ENCODE results near the gene GPHN.

GPHN gene

DNA sequence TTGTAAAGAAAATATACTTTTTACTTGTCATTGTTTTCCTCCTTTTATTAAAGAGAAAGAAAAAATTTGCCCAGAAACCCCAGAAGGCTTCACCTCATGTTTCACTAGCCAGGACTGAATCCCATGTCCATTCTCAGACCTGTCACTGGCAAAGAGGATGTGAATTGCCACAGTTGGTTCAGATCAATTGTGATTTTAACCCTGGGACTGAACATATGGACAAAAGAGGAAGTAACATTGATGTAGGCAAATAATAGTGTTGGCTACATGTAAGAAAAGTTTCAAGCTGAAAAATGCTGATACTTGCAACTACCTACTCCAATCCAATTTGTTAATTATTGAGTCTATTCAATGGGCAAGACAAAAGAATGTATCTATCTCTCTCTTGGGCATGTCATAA is 30.4 kb upstream of the GPHN start:
- H3K36me3 ChIP-seq (ENCODE audit: insufficient read depth, low read length): no peaks in the 10 kb centered on the region
- no peak for DNase-seq (ENCODE audit: low read depth, low spot score)
- no peak overlapping the region for H3K27ac ChIP-seq
- H3K9ac ChIP-seq (ENCODE audit: insufficient read length): no peak overlapping the region
- TF ChIP-seq EZH2 (IDR thresholded peaks at IDR 0.05): no peak
- TF ChIP-seq POLR2AphosphoS5 (IDR thresholded peaks at IDR 0.05; ENCODE audit: borderline replicate concordance, low read depth, low read length): no peak
- no peak for TF ChIP-seq FOXP2 (optimal IDR thresholded peaks at IDR 0.05; ENCODE audit: control extremely low read depth, extremely low read length, insufficient read depth)
- H3K9me3 ChIP-seq (ENCODE audit: low read depth, low read length): no peaks in the 10 kb centered on the region
- H3K4me3 ChIP-seq: no peak overlapping the region

DNA sequence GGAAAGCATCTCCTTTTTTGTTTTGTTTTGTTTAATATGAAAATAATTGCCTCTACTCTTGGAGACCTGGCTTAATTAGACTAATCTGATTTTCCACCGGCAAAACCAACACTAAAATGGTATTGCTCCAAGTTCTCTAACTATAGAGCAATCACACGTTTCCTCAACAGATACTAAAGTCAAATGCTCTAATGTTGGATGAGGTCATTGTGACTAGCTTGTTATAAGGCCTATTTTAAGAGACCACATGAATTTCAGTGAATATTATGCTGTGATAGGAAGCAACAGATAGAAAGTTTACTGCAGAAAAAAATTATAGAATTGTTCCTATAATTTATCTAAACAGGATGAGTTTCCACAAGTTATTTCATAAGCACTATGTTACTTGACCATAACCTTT is 25.1 kb upstream of the GPHN start:
- TF ChIP-seq EZH2 (IDR thresholded peaks at IDR 0.05): no peak
- no peak for TF ChIP-seq FOXP2 (optimal IDR thresholded peaks at IDR 0.05; ENCODE audit: control extremely low read depth, extremely low read length, insufficient read depth)
- TF ChIP-seq POLR2AphosphoS5 (IDR thresholded peaks at IDR 0.05; ENCODE audit: borderline replicate concordance, low read depth, low read length): no peak
- no peak for DNase-seq (ENCODE audit: low read depth, low spot score)
- Histone ChIP-seq H3K9ac (ENCODE audit: insufficient read length) (no peak overlapping the region), H3K27ac (no peak overlapping the region), H3K9me3 (ENCODE audit: low read depth, low read length) (no peaks in the 10 kb centered on the region), H3K36me3 (ENCODE audit: insufficient read depth, low read length) (no peaks in the 10 kb centered on the region), H3K4me3 (no peak overlapping the region)

GRCh38 chr14:66483322-66483721 is 24.6 kb upstream of the GPHN start:
- Histone ChIP-seq H3K4me3 (no peak overlapping the region), H3K27ac (no peak overlapping the region), H3K9ac (ENCODE audit: insufficient read length) (no peak overlapping the region), H3K36me3 (ENCODE audit: insufficient read depth, low read length) (no peaks in the 10 kb centered on the region), H3K9me3 (ENCODE audit: low read depth, low read length) (no peaks in the 10 kb centered on the region)
- DNase-seq (ENCODE audit: low read depth, low spot score): no peak
- TF ChIP-seq EZH2 (IDR thresholded peaks at IDR 0.05) (no peak), POLR2AphosphoS5 (IDR thresholded peaks at IDR 0.05; ENCODE audit: borderline replicate concordance, low read depth, low read length) (no peak), FOXP2 (optimal IDR thresholded peaks at IDR 0.05; ENCODE audit: control extremely low read depth, extremely low read length, insufficient read depth) (no peak)

DNA sequence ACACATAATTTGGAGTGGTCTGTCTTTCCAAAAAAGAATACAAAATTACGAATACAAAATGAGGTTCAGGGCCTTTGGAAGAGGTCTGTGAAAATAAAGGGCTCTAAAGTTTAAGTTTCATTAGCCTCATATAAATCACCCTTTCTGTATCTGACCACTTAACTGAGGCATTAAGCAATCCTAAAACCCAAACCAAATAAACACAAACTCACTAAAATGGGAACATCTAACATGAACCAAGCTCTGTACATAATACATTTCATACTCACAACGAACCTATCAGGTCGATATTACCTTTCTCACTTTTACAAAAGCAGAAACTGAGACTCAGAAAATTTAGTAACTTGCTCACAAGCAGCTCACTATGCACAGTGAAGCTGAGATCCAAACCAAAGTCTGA is 22.9 kb upstream of the GPHN start:
- no peak for DNase-seq (ENCODE audit: low read depth, low spot score)
- Histone ChIP-seq H3K27ac (no peak overlapping the region), H3K36me3 (ENCODE audit: insufficient read depth, low read length) (no peaks in the 10 kb centered on the region), H3K9ac (ENCODE audit: insufficient read length) (no peak overlapping the region), H3K9me3 (ENCODE audit: low read depth, low read length) (no peaks in the 10 kb centered on the region), H3K4me3 (no peak overlapping the region)
- no peak for TF ChIP-seq POLR2AphosphoS5 (IDR thresholded peaks at IDR 0.05; ENCODE audit: borderline replicate concordance, low read depth, low read length)
- no peak for TF ChIP-seq EZH2 (IDR thresholded peaks at IDR 0.05)
- no peak for TF ChIP-seq FOXP2 (optimal IDR thresholded peaks at IDR 0.05; ENCODE audit: control extremely low read depth, extremely low read length, insufficient read depth)

DNA sequence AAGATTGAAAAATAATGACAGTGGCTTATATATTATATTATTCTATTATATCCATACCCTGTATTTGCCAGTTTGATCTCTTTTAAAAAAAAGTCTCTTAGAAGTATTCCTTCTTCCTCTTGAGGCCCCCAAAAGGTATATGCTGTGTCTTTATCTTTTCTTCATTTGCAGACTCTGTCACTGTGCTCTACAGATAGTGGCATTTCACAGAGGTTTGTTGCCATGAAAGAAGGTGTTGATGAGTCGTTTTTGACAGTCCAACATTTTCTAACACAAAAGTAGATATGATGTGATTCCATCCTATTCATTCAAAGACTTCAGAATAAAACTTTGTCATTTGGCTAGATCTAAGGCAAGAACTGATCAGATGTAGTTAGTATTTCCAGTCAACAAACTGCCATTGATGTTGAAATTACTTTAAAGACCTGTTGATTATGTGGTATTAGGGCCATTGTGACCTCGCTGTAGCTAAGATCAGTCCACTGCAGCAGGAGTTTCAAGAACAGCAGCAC is 22.0 kb upstream of the GPHN start, which contains the start of gene CCDC196:
Gene CCDC196, plus strand, starts transcription at position 462 of the 512 bp plus-strand sequence. CDS start 132 bp downstream, outside the sequence.
- Histone ChIP-seq H3K4me3 (no peak within 1 kb of the TSS), H3K27ac (no peak within 1 kb of the TSS), H3K9ac (ENCODE audit: insufficient read length) (no peak within 1 kb of the TSS), H3K9me3 (ENCODE audit: low read depth, low read length) (no peaks in the 10 kb centered on the region), H3K36me3 (ENCODE audit: insufficient read depth, low read length) (no peaks in the 10 kb centered on the region)
- DNase-seq (ENCODE audit: low read depth, low spot score): no peak
- TF ChIP-seq POLR2AphosphoS5 (IDR thresholded peaks at IDR 0.05; ENCODE audit: borderline replicate concordance, low read depth, low read length): no peak
- TF ChIP-seq EZH2 (IDR thresholded peaks at IDR 0.05): no peak
- no peak for TF ChIP-seq FOXP2 (optimal IDR thresholded peaks at IDR 0.05; ENCODE audit: control extremely low read depth, extremely low read length, insufficient read depth)

GRCh38 chr14:66487164-66487563 is 20.8 kb upstream of the GPHN start:
- Histone ChIP-seq H3K9me3 (ENCODE audit: low read depth, low read length) (no peaks in the 10 kb centered on the region), H3K4me3 (no peak overlapping the region), H3K27ac (no peak overlapping the region), H3K36me3 (ENCODE audit: insufficient read depth, low read length) (no peaks in the 10 kb centered on the region), H3K9ac (ENCODE audit: insufficient read length) (no peak overlapping the region)
- TF ChIP-seq EZH2 (IDR thresholded peaks at IDR 0.05) (no peak), FOXP2 (optimal IDR thresholded peaks at IDR 0.05; ENCODE audit: control extremely low read depth, extremely low read length, insufficient read depth) (no peak), POLR2AphosphoS5 (IDR thresholded peaks at IDR 0.05; ENCODE audit: borderline replicate concordance, low read depth, low read length) (no peak)
- DNase-seq (ENCODE audit: low read depth, low spot score): no peak

GRCh38 chr14:66490143-66491111 is 17.5 kb upstream of the GPHN start:
- no peak for TF ChIP-seq POLR2AphosphoS5 (IDR thresholded peaks at IDR 0.05; ENCODE audit: borderline replicate concordance, low read depth, low read length)
- no peak for TF ChIP-seq FOXP2 (optimal IDR thresholded peaks at IDR 0.05; ENCODE audit: control extremely low read depth, extremely low read length, insufficient read depth)
- TF ChIP-seq EZH2 (IDR thresholded peaks at IDR 0.05): no peak
- Histone ChIP-seq H3K9me3 (ENCODE audit: low read depth, low read length) (no peaks in the 10 kb centered on the region), H3K4me3 (no peak overlapping the region), H3K36me3 (ENCODE audit: insufficient read depth, low read length) (no peaks in the 10 kb centered on the region), H3K27ac (no peak overlapping the region), H3K9ac (ENCODE audit: insufficient read length) (no peak overlapping the region)
- DNase-seq (ENCODE audit: low read depth, low spot score): no peak

DNA sequence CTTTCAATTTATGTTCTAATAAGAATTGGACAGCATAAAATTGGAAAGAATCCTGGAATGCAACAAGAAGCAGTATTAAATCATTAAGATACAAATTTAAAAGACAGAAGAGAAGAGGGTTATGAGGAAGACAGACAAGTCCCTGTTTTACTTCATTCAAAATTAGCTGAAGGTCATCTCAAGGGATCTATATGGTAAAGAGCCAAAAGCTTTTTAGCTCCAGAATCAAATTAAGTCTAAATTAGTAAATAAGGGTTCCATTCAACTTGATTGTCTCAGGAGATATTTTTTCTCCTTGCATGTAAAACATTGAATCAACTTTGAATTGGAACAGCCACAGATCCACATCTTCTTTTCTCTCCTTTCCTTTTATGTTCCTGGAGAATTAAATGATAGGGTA is 14.2 kb upstream of the GPHN start:
- H3K4me3 ChIP-seq: no peak overlapping the region
- no peak for DNase-seq (ENCODE audit: low read depth, low spot score)
- H3K27ac ChIP-seq: no peak overlapping the region
- no peak for TF ChIP-seq EZH2 (IDR thresholded peaks at IDR 0.05)
- no peak for TF ChIP-seq FOXP2 (optimal IDR thresholded peaks at IDR 0.05; ENCODE audit: control extremely low read depth, extremely low read length, insufficient read depth)
- no peak for TF ChIP-seq POLR2AphosphoS5 (IDR thresholded peaks at IDR 0.05; ENCODE audit: borderline replicate concordance, low read depth, low read length)
- no peaks in the 10 kb centered on the region for H3K36me3 ChIP-seq (ENCODE audit: insufficient read depth, low read length)
- H3K9me3 ChIP-seq (ENCODE audit: low read depth, low read length): no peaks in the 10 kb centered on the region
- H3K9ac ChIP-seq (ENCODE audit: insufficient read length): no peak overlapping the region
